ENCODE measurements around the gene MYCBP2. TPM values are rescaled to one million over a fixed set of nuclear protein-coding genes. Genes with fewer than 3 reads are reported as not detected.

Gene MYCBP2
- total RNA-seq, 1 donor = 155 TPM

GRCh38 chr13:77171451-77171850 lies 155.4 kb downstream of the MYCBP2 start:
- DNase-seq (ENCODE audit: insufficient read length, low spot score, missing footprints) = no peak
- TF ChIP-seq CTCF (IDR thresholded peaks at IDR 0.05; ENCODE audit: extremely low read depth, low read depth, low read length) = no peak
- H3K79me2 ChIP-seq (ENCODE audit: insufficient read depth, low read length) = no peaks in the 10 kb centered on the region
- no peaks in the 10 kb centered on the region for H3K27me3 ChIP-seq (ENCODE audit: insufficient read depth, low read length)
- no peak overlapping the region for H3K27ac ChIP-seq (ENCODE audit: low read depth, low read length)
- H3K4me1 ChIP-seq (ENCODE audit: insufficient read depth, low read length) = no peaks in the 10 kb centered on the region
- no peak overlapping the region for H3K4me3 ChIP-seq (ENCODE audit: insufficient read depth, low read length)
- H2AFZ ChIP-seq (ENCODE audit: low read length) = no peak overlapping the region
- H3K36me3 ChIP-seq (ENCODE audit: insufficient read depth, low read length) = peaks cover 25% of the 10 kb centered on the region
- H4K20me1 ChIP-seq (ENCODE audit: insufficient read depth, low read length) = no peaks in the 10 kb centered on the region
- H3K9me3 ChIP-seq (ENCODE audit: low read depth, low read length) = no peaks in the 10 kb centered on the region
- no peak overlapping the region for H3K4me2 ChIP-seq (ENCODE audit: insufficient read depth, low read length)

DNA sequence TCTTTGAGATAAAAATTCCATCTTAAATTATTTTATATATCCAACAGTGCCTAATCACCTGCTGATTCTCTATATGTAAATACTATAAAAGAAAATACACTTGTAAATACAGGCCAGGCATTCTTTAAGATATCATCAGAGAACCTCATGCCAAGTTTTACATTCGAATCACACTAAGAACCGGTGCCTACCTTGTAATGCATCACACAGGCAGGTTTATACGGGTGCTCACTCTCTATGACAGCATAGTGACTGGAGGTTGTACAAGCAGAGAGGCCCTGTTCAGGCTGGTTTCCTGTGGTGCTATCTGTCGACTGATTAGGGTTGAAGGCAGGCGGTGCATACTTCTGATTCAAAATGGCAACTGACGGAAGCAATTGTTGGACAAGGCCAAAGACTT lies 158.7 kb downstream of the MYCBP2 start:
- no peak overlapping the region for H3K27ac ChIP-seq (ENCODE audit: low read depth, low read length)
- no peak for DNase-seq (ENCODE audit: insufficient read length, low spot score, missing footprints)
- H3K36me3 ChIP-seq (ENCODE audit: insufficient read depth, low read length) = peaks cover 27% of the 10 kb centered on the region
- no peaks in the 10 kb centered on the region for H3K79me2 ChIP-seq (ENCODE audit: insufficient read depth, low read length)
- no peak overlapping the region for H3K4me3 ChIP-seq (ENCODE audit: insufficient read depth, low read length)
- H3K4me2 ChIP-seq (ENCODE audit: insufficient read depth, low read length) = no peak overlapping the region
- no peak for TF ChIP-seq CTCF (IDR thresholded peaks at IDR 0.05; ENCODE audit: extremely low read depth, low read depth, low read length)
- H4K20me1 ChIP-seq (ENCODE audit: insufficient read depth, low read length) = no peaks in the 10 kb centered on the region
- H3K9me3 ChIP-seq (ENCODE audit: low read depth, low read length) = no peaks in the 10 kb centered on the region
- H3K4me1 ChIP-seq (ENCODE audit: insufficient read depth, low read length) = no peaks in the 10 kb centered on the region
- no peak overlapping the region for H2AFZ ChIP-seq (ENCODE audit: low read length)
- H3K27me3 ChIP-seq (ENCODE audit: insufficient read depth, low read length) = no peaks in the 10 kb centered on the region

DNA sequence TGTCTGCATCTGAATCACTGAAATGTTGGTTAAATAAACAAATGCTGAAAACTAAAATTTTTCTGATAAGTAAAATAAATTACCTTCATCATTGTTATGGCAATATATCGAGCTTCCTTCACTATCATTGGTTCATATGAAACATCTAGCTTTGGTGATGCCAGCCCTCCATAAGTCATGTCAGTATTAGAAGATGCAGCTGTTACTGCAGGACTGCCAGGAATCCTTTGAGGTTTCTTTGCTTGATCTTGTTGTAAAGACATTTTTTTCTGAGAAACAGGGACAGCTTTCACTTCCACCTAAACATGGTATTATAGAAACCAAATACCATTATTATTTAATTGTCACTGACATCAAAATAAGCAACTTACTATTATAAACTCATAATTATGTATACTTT lies 176.2 kb downstream of the MYCBP2 start:
- peak; percentile 17 for DNase-seq (ENCODE audit: insufficient read length, low spot score, missing footprints)
- H3K9me3 ChIP-seq (ENCODE audit: low read depth, low read length) = no peaks in the 10 kb centered on the region
- H3K4me2 ChIP-seq (ENCODE audit: insufficient read depth, low read length) = no peak overlapping the region
- peaks cover 12% of the 10 kb centered on the region for H3K36me3 ChIP-seq (ENCODE audit: insufficient read depth, low read length)
- no peaks in the 10 kb centered on the region for H4K20me1 ChIP-seq (ENCODE audit: insufficient read depth, low read length)
- H3K27ac ChIP-seq (ENCODE audit: low read depth, low read length) = no peak overlapping the region
- H3K4me1 ChIP-seq (ENCODE audit: insufficient read depth, low read length) = no peaks in the 10 kb centered on the region
- H3K27me3 ChIP-seq (ENCODE audit: insufficient read depth, low read length) = no peaks in the 10 kb centered on the region
- no peaks in the 10 kb centered on the region for H3K79me2 ChIP-seq (ENCODE audit: insufficient read depth, low read length)
- no peak overlapping the region for H3K4me3 ChIP-seq (ENCODE audit: insufficient read depth, low read length)
- TF ChIP-seq CTCF (IDR thresholded peaks at IDR 0.05; ENCODE audit: extremely low read depth, low read depth, low read length) = no peak
- H2AFZ ChIP-seq (ENCODE audit: low read length) = no peak overlapping the region

DNA sequence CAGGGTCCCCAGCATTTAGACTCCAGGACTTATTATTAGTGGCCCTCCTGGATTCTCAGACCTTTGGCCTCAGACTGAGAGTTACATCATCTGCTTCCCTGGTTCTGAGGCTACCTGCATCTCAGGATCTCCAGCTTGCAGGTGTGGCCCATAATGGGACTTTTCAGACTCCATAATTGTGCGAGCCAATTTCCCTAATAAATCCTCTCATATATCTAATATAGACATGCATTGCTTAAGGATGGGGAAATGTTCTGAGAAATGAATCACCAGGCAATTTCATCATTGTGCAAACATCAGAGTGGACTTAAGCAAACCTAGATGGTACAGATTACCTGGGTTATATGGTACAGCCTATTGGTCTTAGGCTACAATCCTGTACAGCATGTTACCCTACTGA lies 183.5 kb downstream of the MYCBP2 start:
- no peak for DNase-seq (ENCODE audit: insufficient read length, low spot score, missing footprints)
- H3K4me1 ChIP-seq (ENCODE audit: insufficient read depth, low read length) = peaks cover 8% of the 10 kb centered on the region
- H3K27me3 ChIP-seq (ENCODE audit: insufficient read depth, low read length) = no peaks in the 10 kb centered on the region
- no peak overlapping the region for H3K27ac ChIP-seq (ENCODE audit: low read depth, low read length)
- H3K9me3 ChIP-seq (ENCODE audit: low read depth, low read length) = no peaks in the 10 kb centered on the region
- peaks cover 15% of the 10 kb centered on the region for H3K36me3 ChIP-seq (ENCODE audit: insufficient read depth, low read length)
- no peaks in the 10 kb centered on the region for H4K20me1 ChIP-seq (ENCODE audit: insufficient read depth, low read length)
- no peak overlapping the region for H3K4me2 ChIP-seq (ENCODE audit: insufficient read depth, low read length)
- H3K4me3 ChIP-seq (ENCODE audit: insufficient read depth, low read length) = no peak overlapping the region
- no peak overlapping the region for H2AFZ ChIP-seq (ENCODE audit: low read length)
- TF ChIP-seq CTCF (IDR thresholded peaks at IDR 0.05; ENCODE audit: extremely low read depth, low read depth, low read length) = no peak
- no peaks in the 10 kb centered on the region for H3K79me2 ChIP-seq (ENCODE audit: insufficient read depth, low read length)

Measured in osteoblast (primary cell).